ENCODE data around the gene FAM110D. TPM values are rescaled to one million over a fixed set of nuclear protein-coding genes. Genes with fewer than 3 reads are reported as not detected.
A peak's percentile ranks its signal among the peaks of the same experiment; 100 is the strongest.

FAM110D gene
- total and polyA plus RNA-seq, 10 of the 15 experiments (the other 5 are each of a cell fraction or from before 2014, with no cell fraction given) = 0.06 TPM; not detected in 9

DNA sequence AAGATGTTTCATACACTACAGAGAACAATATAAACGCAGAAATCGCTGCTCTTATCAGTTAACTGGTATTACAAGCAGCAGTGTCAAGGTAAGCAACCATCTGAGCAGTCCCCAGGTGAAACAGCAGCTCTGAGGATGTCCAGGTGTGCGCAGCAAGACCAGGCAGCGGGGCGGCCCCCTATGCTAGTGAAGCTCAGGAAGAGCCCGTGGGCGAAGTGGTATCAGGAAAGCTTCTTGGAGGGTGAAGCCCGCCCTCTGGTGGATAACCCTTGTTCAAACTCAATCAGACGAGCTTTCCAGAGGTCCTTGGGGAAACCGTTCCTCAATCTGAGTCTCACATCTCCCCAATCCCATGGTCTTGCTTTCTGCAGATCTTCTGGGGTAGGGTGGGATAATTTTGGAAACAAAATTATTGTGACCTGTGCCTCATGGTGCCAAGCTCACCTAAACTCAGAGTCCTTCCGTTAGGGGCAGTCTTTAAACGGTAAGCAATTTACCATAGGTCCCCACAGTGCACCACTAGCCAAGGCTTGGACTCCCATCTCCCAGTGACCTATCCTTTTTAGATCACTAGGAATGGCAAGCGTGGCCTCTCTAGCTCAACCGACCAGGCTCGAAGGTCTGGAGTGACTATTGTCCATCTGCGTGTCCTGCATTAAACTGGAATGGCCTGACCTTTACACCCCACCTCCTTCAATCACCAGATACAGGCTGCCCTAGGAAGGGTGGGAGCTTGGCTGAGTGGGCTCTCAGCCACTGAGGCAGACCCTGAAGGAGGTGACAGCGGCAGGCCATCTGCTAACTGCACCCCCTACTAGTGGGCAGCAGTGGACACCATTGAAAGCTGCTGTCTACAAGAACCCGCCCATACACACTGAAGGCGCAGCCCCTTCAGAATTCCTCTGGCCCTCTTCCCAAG is 13.6 kb upstream of the FAM110D start (continued):
- TF ChIP-seq, protein P1, sequence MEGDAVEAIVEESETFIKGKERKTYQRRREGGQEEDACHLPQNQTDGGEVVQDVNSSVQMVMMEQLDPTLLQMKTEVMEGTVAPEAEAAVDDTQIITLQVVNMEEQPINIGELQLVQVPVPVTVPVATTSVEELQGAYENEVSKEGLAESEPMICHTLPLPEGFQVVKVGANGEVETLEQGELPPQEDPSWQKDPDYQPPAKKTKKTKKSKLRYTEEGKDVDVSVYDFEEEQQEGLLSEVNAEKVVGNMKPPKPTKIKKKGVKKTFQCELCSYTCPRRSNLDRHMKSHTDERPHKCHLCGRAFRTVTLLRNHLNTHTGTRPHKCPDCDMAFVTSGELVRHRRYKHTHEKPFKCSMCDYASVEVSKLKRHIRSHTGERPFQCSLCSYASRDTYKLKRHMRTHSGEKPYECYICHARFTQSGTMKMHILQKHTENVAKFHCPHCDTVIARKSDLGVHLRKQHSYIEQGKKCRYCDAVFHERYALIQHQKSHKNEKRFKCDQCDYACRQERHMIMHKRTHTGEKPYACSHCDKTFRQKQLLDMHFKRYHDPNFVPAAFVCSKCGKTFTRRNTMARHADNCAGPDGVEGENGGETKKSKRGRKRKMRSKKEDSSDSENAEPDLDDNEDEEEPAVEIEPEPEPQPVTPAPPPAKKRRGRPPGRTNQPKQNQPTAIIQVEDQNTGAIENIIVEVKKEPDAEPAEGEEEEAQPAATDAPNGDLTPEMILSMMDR (IDR thresholded peaks at IDR 0.05 in 2 of 3, conservative IDR thresholded peaks at IDR 0.05 in 1 of 3; ENCODE audit: control insufficient read depth in 2 of 3, extremely low read depth in 1 of 3, insufficient read depth in 1 of 3, low read depth in 3 of 3, low read length in 3 of 3) = peak; percentile 74 to 82 (median 76)

DNA sequence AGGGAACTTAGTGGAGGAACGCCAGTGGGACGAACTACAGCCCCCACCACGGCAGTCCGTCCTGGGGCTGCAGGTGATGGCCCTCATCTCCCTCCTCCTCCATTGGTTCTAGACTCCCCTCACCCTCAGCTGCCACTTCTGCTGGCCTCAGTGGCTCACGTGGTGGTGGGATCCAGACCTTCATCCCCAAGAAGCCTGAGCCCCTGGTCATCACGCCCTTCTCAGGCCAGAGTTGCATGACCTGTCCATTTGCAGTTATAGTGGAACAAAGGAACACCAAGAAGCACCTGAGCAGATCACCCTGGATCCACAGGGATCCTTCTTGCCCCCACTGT is 13.0 kb upstream of the FAM110D start:
- H3K9me3 ChIP-seq (replicated peaks; ENCODE audit: control insufficient read depth, insufficient read depth, low read length) = no peaks in the 10 kb centered on the region
- no peak overlapping the region for H3K4me3 ChIP-seq
- H2AFZ ChIP-seq (ENCODE audit: control insufficient read depth, low read depth, low read length) = no peak overlapping the region
- intact Hi-C loops (cut with micrococcal nuclease; ENCODE audit: unreplicated experiment) = loop anchor here (1.0 to 5.0 kb wide), 2 partner anchors 41 to 109 kb away; no protein-coding TSS in a partner anchor
- H3K79me2 ChIP-seq (ENCODE audit: control insufficient read depth, insufficient read depth, low read length) = no peaks in the 10 kb centered on the region
- ChIA-PET RAD21 (ENCODE audit: unreplicated experiment) (interaction anchor here (0.7 to 5.4 kb wide), 5 partner anchors 8 to 43 kb away, joined by 3 to 110 read pairs (median 18); no protein-coding TSS in a partner anchor), POLR2A (no interaction called here), SMC1A (ENCODE audit: uncharacterized antibody, unreplicated experiment) (interaction anchor here (0.8 to 7.9 kb wide), 11 partner anchors 10 to 269 kb away, joined by 3 to 131 read pairs (median 4); partner anchors contain the start of gene SH3BGRL3), CTCF (interaction anchor here (0.6 to 8.7 kb wide), 15 partner anchors 14 to 251 kb away, joined by 3 to 235 read pairs (median 8); partner anchors contain the start of genes PDIK1L and ZNF593)
- no peak for DNase-seq (ENCODE audit: low read depth, low spot score)
- BruUV-seq (replicated peaks) = no TSS peak
- H3K4me1 ChIP-seq (ENCODE audit: control insufficient read depth, insufficient read depth, low read length) = no peaks in the 10 kb centered on the region
- no peaks in the 10 kb centered on the region; a peak in 2 of 4 replicates for H3K27me3 ChIP-seq (replicated peaks in 1 of 2; ENCODE audit: control insufficient read depth in 2 of 2, insufficient read depth in 2 of 2, low read length in 1 of 2)
- ATAC-seq = no peak
- H4K20me1 ChIP-seq (ENCODE audit: control insufficient read depth, insufficient read depth) = no peaks in the 10 kb centered on the region
- no peaks in the 10 kb centered on the region for H3K36me3 ChIP-seq (ENCODE audit: control insufficient read depth in 2 of 2, insufficient read depth in 2 of 2, low read length in 1 of 2)
- in situ Hi-C loops (cut with MboI) = loop anchor here (5.0 kb wide), 1 partner anchor 39 kb away; no protein-coding TSS in a partner anchor
- no peak for FAIRE-seq
- no peak overlapping the region for H3K4me2 ChIP-seq (ENCODE audit: control insufficient read depth, insufficient read depth)
- H3K27ac ChIP-seq (ENCODE audit: control insufficient read depth, insufficient read depth) = no peak overlapping the region
- H3K9ac ChIP-seq (ENCODE audit: control insufficient read depth, insufficient read depth, low read length) = no peak overlapping the region
- WGBS (ENCODE audit: insufficient coverage, insufficient replicate concordance, low lambda C conversion rate, missing lambda C conversion rate) = 0% methylated on average over 6 of the region's 6 CpGs
- TF ChIP-seq BMI1 (IDR thresholded peaks at IDR 0.05; ENCODE audit: borderline replicate concordance) = no peak
- TF ChIP-seq LARP7 (IDR thresholded peaks at IDR 0.05) = no peak
- TF ChIP-seq FOXK2 (IDR thresholded peaks at IDR 0.05) = no peak
- TF ChIP-seq ZNF274 (IDR thresholded peaks at IDR 0.05; ENCODE audit: insufficient read depth, insufficient read length) = no peak
- TF ChIP-seq, protein P2, sequence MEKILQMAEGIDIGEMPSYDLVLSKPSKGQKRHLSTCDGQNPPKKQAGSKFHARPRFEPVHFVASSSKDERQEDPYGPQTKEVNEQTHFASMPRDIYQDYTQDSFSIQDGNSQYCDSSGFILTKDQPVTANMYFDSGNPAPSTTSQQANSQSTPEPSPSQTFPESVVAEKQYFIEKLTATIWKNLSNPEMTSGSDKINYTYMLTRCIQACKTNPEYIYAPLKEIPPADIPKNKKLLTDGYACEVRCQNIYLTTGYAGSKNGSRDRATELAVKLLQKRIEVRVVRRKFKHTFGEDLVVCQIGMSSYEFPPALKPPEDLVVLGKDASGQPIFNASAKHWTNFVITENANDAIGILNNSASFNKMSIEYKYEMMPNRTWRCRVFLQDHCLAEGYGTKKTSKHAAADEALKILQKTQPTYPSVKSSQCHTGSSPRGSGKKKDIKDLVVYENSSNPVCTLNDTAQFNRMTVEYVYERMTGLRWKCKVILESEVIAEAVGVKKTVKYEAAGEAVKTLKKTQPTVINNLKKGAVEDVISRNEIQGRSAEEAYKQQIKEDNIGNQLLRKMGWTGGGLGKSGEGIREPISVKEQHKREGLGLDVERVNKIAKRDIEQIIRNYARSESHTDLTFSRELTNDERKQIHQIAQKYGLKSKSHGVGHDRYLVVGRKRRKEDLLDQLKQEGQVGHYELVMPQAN (conservative IDR thresholded peaks at IDR 0.05) = no peak
- no peak for TF ChIP-seq SUZ12 (IDR thresholded peaks at IDR 0.05; ENCODE audit: unreplicated experiment)
- TF ChIP-seq RBBP5 (conservative IDR thresholded peaks at IDR 0.05) = no peak
- TF ChIP-seq, protein P3, sequence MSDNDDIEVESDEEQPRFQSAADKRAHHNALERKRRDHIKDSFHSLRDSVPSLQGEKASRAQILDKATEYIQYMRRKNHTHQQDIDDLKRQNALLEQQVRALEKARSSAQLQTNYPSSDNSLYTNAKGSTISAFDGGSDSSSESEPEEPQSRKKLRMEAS (IDR thresholded peaks at IDR 0.05; ENCODE audit: low read depth, low read length) = no peak
- TF ChIP-seq EGR1 (IDR thresholded peaks at IDR 0.05; ENCODE audit: borderline replicate concordance in 1 of 2, low read depth in 2 of 2, low read length in 2 of 2) = no peak
- TF ChIP-seq ZSCAN29 (IDR thresholded peaks at IDR 0.05) = no peak
- TF ChIP-seq NFYA (IDR thresholded peaks at IDR 0.05; ENCODE audit: borderline replicate concordance, low read depth, low read length) = no peak
- no peak for TF ChIP-seq ATF7 (IDR thresholded peaks at IDR 0.05; ENCODE audit: low read depth)
- TF ChIP-seq TAF1 (IDR thresholded peaks at IDR 0.05; ENCODE audit: borderline replicate concordance, low read depth, low read length) = no peak
- TF ChIP-seq EZH2 (IDR thresholded peaks at IDR 0.05; ENCODE audit: borderline replicate concordance, control insufficient read depth, low read depth, low read length) = no peak
- no peak for TF ChIP-seq GATAD2B (conservative IDR thresholded peaks at IDR 0.05; ENCODE audit: low read depth)
- no peak for TF ChIP-seq YBX1 (IDR thresholded peaks at IDR 0.05)
- no peak for TF ChIP-seq NRF1 (conservative IDR thresholded peaks at IDR 0.05; ENCODE audit: low read depth, low read length)
- no peak for TF ChIP-seq CBX3 (IDR thresholded peaks at IDR 0.05; ENCODE audit: borderline replicate concordance, low read depth)
